HEK293 (cell line): ENCODE data around the gene ADAMTS16.

ENCODE experiments used
- CTCF ChIA-PET: fragments of 350-600 bp; formaldehyde crosslinking; extraction: SDS; loops from one replicate; lab custom pipeline; 2021; ENCODE audit warnings: antibody characterized with exemption; lab: Yijun Ruan, JAX
- POLR2A ChIA-PET: fragments of 300-600 bp; formaldehyde crosslinking; extraction: SDS; loops from one replicate; lab custom pipeline; 2020; ENCODE audit warnings: antibody characterized with exemption, inconsistent platforms; lab: Yijun Ruan, JAX
- H3K27ac ChIP-seq: fragments of 200-500 bp; sonication (Bioruptor generic); 2 replicates; pipeline ENCODE4 v1.5.1; 2014; ENCODE audit warnings: low read depth, low read length, control low read depth, inconsistent platforms; ENCODE audit errors: extremely low read depth
- H3K36me3 ChIP-seq, 2 experiments: fragments of 200-500 bp in 1 of 2; sonication (Bioruptor generic) in 1 of 2; 1 replicate in 1 of 2; 2 replicates in 1 of 2; pipeline ENCODE4 v1.5.1; 2014 to 2017; ENCODE audit warnings: inconsistent platforms in 2 of 2, low read length in 2 of 2; ENCODE audit not compliant: control insufficient read depth in 2 of 2, insufficient read depth in 1 of 2
- H3K4me1 ChIP-seq: fragments of 200-500 bp; sonication (Bioruptor generic); 2 replicates; pipeline ENCODE4 v1.5.1; 2014; ENCODE audit warnings: mild to moderate bottlenecking, low read length, inconsistent platforms; ENCODE audit not compliant: control insufficient read depth, insufficient read depth
- H3K4me3 ChIP-seq: 2 replicates; pipeline ENCODE4 v1.5.1; 2011; ENCODE audit warnings: low read depth, mild to moderate bottlenecking, control low read depth, low read length, moderate library complexity
- H3K9me3 ChIP-seq: fragments of 200-500 bp; sonication (Bioruptor generic); 2 replicates; pipeline ENCODE4 v1.5.1; 2014; ENCODE audit warnings: low read depth, low read length, inconsistent platforms; ENCODE audit not compliant: control insufficient read depth, insufficient read depth
- CTCF ChIP-seq: fragments of 450-650 bp; formaldehyde crosslinking; IDR thresholded peaks from 2 replicates; pipeline ENCODE4 v1.5.1; 2016; ENCODE audit warnings: missing biosample characterization, missing genetic modification characterization
- KLF16 ChIP-seq: fragments of 450-650 bp; formaldehyde crosslinking; IDR thresholded peaks from 2 replicates; pipeline ENCODE4 v1.5.1; 2017; ENCODE audit warnings: missing biosample characterization, missing genetic modification characterization
- MZF1 ChIP-seq: fragments of 450-650 bp; formaldehyde crosslinking; IDR thresholded peaks from 2 replicates; pipeline ENCODE4 v1.5.1; 2017; ENCODE audit warnings: missing biosample characterization, missing genetic modification characterization, borderline replicate concordance
- PRDM6 ChIP-seq: fragments of 450-650 bp; formaldehyde crosslinking; IDR thresholded peaks from 2 replicates; pipeline ENCODE4 v1.5.1; 2017; ENCODE audit warnings: missing biosample characterization, missing genetic modification characterization
- SALL2 ChIP-seq: fragments of 450-650 bp; formaldehyde crosslinking; IDR thresholded peaks from 2 replicates; pipeline ENCODE4 v1.5.0; 2017; ENCODE audit warnings: missing biosample characterization, mild to moderate bottlenecking, missing genetic modification characterization, borderline replicate concordance
- SP2 ChIP-seq: fragments of 450-650 bp; formaldehyde crosslinking; IDR thresholded peaks from 2 replicates; pipeline ENCODE4 v1.5.1; 2016; ENCODE audit warnings: missing biosample characterization, missing genetic modification characterization
- YY1 ChIP-seq: fragments of 450-650 bp; formaldehyde crosslinking; IDR thresholded peaks from 2 replicates; pipeline ENCODE4 v1.5.1; 2018; ENCODE audit warnings: missing biosample characterization, missing genetic modification characterization
- ZFP37 ChIP-seq: fragments of 450-650 bp; formaldehyde crosslinking; IDR thresholded peaks from 2 replicates; pipeline ENCODE4 v1.5.1; 2016; ENCODE audit warnings: missing biosample characterization, missing genetic modification characterization
- ZNF292 ChIP-seq: fragments of 450-650 bp; formaldehyde crosslinking; IDR thresholded peaks from 2 replicates; pipeline ENCODE4 v1.5.1; 2016; ENCODE audit warnings: low read depth, missing biosample characterization, missing genetic modification characterization, borderline replicate concordance
- ZNF37A ChIP-seq: fragments of 450-650 bp; IDR thresholded peaks from 2 replicates; pipeline ENCODE4 v1.5.1; 2018; ENCODE audit warnings: missing biosample characterization, missing genetic modification characterization
- ZNF48 ChIP-seq: fragments of 450-650 bp; formaldehyde crosslinking; IDR thresholded peaks from 2 replicates; pipeline ENCODE4 v1.5.1; 2016; ENCODE audit warnings: missing biosample characterization, missing genetic modification characterization
- ZNF518A ChIP-seq: fragments of 450-650 bp; formaldehyde crosslinking; conservative IDR thresholded peaks from 2 replicates; pipeline ENCODE4 v1.5.1; 2016; ENCODE audit warnings: low read depth, missing biosample characterization, missing genetic modification characterization
- ZNF529 ChIP-seq: fragments of 450-650 bp; formaldehyde crosslinking; IDR thresholded peaks from 2 replicates; pipeline ENCODE4 v1.5.1; 2017; ENCODE audit warnings: missing genetic modification characterization, missing biosample characterization; ENCODE audit not compliant: insufficient replicate concordance
- ZNF555 ChIP-seq: fragments of 450-650 bp; formaldehyde crosslinking; conservative IDR thresholded peaks from 2 replicates; pipeline ENCODE4 v1.5.1; 2017; ENCODE audit warnings: missing biosample characterization, mild to moderate bottlenecking, missing genetic modification characterization, inconsistent platforms
- ZNF596 ChIP-seq: fragments of 450-650 bp; IDR thresholded peaks from 2 replicates; pipeline ENCODE4 v1.5.0; 2018; ENCODE audit warnings: missing biosample characterization, mild to moderate bottlenecking, missing genetic modification characterization, moderate library complexity
- ZNF621 ChIP-seq: fragments of 450-650 bp; formaldehyde crosslinking; IDR thresholded peaks from 2 replicates; pipeline ENCODE4 v1.5.1; 2017; ENCODE audit warnings: missing biosample characterization, missing genetic modification characterization
- ZNF660 ChIP-seq: fragments of 450-650 bp; IDR thresholded peaks from 2 replicates; pipeline ENCODE4 v1.5.1; 2018; ENCODE audit warnings: missing biosample characterization, mild to moderate bottlenecking, missing genetic modification characterization
- ZNF701 ChIP-seq: fragments of 450-650 bp; formaldehyde crosslinking; IDR thresholded peaks from 2 replicates; pipeline ENCODE4 v1.5.1; 2016; ENCODE audit warnings: missing biosample characterization, missing genetic modification characterization
- ZNF776 ChIP-seq: fragments of 450-650 bp; formaldehyde crosslinking; IDR thresholded peaks from 2 replicates; pipeline ENCODE4 v1.5.0; 2017; ENCODE audit warnings: missing biosample characterization, missing genetic modification characterization, borderline replicate concordance
- TF ChIP-seq, protein P1 (sequence below): fragments of 450-650 bp; formaldehyde crosslinking; IDR thresholded peaks from 2 replicates; pipeline ENCODE4 v1.5.1; 2016; ENCODE audit warnings: missing biosample characterization, missing genetic modification characterization

Gene ADAMTS16

DNA sequence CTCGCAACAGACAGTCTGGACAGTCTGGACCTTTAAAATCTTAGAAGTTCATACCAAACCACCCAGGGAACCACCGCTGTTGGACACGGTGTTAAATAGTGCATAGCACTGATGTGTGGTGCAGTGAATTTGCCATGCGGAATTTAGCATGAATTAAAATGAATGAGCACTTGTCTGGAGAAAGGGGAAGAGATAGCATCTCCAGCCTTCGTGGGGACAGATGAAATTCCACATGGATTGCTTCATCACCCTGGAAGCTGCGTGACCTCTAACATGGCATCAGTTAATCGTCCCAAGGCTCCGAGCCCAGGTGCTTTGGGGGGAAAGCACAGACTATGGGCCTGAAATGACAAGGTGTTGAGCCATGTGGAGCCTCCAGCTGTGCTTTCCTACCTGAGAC, 91.4 kb downstream of the ADAMTS16 start:
- H3K27ac ChIP-seq = no peak overlapping the region
- no peak for TF ChIP-seq ZNF48 (tag by site-specific recombination)
- TF ChIP-seq ZNF776 (tag by site-specific recombination) = no peak
- TF ChIP-seq MZF1 = no peak
- TF ChIP-seq ZNF529 = no peak
- TF ChIP-seq SP2 (tag by site-specific recombination) = no peak
- TF ChIP-seq CTCF (tag by site-specific recombination) = no peak
- TF ChIP-seq, all 188 proteins: peak for 0
- Histone ChIP-seq H3K4me3 (no peak overlapping the region), H3K4me1 (peaks cover 3% of the 10 kb centered on the region; the same call in 1 of the 2 replicates), H3K36me3 (no peaks in the 10 kb centered on the region), H3K9me3 (no peaks in the 10 kb centered on the region)
- ChIA-PET POLR2A (no interaction called here), CTCF (no interaction called here)

DNA sequence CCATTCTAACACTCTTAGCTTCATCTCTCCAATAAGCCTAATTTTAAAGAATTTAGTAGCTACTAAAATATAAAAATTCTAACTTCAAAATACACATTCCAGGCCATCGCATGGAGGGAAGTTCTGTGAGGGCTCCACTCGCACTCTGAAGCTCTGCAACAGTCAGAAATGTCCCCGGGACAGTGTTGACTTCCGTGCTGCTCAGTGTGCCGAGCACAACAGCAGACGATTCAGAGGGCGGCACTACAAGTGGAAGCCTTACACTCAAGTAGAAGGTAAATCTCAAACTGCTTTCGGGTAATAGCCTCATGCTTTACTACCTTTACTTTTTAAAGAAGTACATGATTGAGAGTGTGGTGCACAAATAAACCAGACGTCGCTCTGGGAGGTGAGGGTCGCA, 94.8 kb downstream of the ADAMTS16 start:
- ChIA-PET POLR2A (no interaction called here), CTCF (interaction anchor here (0.6 to 0.9 kb wide), 2 partner anchors 143 to 355 kb away, joined by 3 read pairs; no protein-coding TSS in a partner anchor)
- Histone ChIP-seq H3K9me3 (no peaks in the 10 kb centered on the region), H3K27ac (no peak overlapping the region), H3K36me3 (no peaks in the 10 kb centered on the region), H3K4me3 (no peak overlapping the region), H3K4me1 (peaks cover 3% of the 10 kb centered on the region; the same call in 1 of the 2 replicates)
- TF ChIP-seq ZFP37 (tag by site-specific recombination) = no peak
- no peak for TF ChIP-seq KLF16 (tag by site-specific recombination)
- no peak for TF ChIP-seq ZNF596
- no peak for TF ChIP-seq ZNF555 (tag by site-specific recombination)
- no peak for TF ChIP-seq ZNF660 (tag by site-specific recombination)
- no peak for TF ChIP-seq MZF1
- TF ChIP-seq ZNF292 (tag by site-specific recombination) = no peak

- Histone ChIP-seq H3K4me1 (peaks cover 3% of the 10 kb centered on the region; the same call in 1 of the 2 replicates), H3K9me3 (no peaks in the 10 kb centered on the region), H3K27ac (no peak overlapping the region), H3K36me3 (no peaks in the 10 kb centered on the region), H3K4me3 (no peak overlapping the region)
- CTCF ChIA-PET = no interaction called here
- POLR2A ChIA-PET = no interaction called here
- TF ChIP-seq ZNF701 (tag by site-specific recombination) (no peak), ZNF37A (tag by site-specific recombination) (no peak), SALL2 (tag by site-specific recombination) (no peak), ZNF621 (tag by site-specific recombination) (no peak), ZNF518A (tag by site-specific recombination) (no peak), ZNF660 (tag by site-specific recombination) (no peak), PRDM6 (tag by site-specific recombination) (peak; percentile 49; the same call in 1 of the 2 replicates), YY1 (tag by site-specific recombination) (no peak)
- TF ChIP-seq, protein P1, sequence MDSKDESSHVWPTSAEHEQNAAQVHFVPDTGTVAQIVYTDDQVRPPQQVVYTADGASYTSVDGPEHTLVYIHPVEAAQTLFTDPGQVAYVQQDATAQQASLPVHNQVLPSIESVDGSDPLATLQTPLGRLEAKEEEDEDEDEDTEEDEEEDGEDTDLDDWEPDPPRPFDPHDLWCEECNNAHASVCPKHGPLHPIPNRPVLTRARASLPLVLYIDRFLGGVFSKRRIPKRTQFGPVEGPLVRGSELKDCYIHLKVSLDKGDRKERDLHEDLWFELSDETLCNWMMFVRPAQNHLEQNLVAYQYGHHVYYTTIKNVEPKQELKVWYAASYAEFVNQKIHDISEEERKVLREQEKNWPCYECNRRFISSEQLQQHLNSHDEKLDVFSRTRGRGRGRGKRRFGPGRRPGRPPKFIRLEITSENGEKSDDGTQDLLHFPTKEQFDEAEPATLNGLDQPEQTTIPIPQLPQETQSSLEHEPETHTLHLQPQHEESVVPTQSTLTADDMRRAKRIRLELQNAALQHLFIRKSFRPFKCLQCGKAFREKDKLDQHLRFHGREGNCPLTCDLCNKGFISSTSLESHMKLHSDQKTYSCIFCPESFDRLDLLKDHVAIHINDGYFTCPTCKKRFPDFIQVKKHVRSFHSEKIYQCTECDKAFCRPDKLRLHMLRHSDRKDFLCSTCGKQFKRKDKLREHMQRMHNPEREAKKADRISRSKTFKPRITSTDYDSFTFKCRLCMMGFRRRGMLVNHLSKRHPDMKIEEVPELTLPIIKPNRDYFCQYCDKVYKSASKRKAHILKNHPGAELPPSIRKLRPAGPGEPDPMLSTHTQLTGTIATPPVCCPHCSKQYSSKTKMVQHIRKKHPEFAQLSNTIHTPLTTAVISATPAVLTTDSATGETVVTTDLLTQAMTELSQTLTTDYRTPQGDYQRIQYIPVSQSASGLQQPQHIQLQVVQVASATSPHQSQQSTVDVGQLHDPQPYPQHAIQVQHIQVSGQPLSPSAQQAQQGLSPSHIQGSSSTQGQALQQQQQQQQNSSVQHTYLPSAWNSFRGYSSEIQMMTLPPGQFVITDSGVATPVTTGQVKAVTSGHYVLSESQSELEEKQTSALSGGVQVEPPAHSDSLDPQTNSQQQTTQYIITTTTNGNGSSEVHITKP (tag by site-specific recombination) = peak; percentile 34; the same call in 1 of the 2 replicates
Measured at GRCh38 chr5:5235685-5236084, 95.6 kb downstream of the ADAMTS16 start.
